ENCODE results near the gene ZNF710. TPM values are rescaled to one million over a fixed set of nuclear protein-coding genes. Genes with fewer than 3 reads are reported as not detected.

ZNF710 gene
- total RNA-seq, 1 donor from 2014 or later = 45.5 TPM

DNA sequence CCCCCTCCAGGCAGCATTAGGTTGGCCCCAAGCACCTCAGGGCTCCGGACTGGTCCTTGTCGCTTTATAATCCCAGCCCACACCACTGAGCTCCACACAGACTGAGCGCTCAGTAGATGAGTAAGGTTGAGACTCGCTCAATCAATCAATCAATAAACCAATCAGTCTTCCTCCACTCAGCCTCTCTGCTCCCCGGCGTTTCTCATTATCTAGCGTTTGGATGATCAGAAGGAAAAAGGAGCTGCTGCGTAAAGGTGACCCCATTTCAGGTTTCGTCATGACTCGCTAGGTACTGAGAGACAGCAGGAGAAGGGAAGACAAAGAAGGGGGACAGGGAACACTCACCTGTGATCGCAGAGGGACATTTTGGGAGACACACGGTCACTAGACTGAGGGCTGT, 41.2 kb downstream of the ZNF710 start:
- peaks cover 7% of the 10 kb centered on the region for H3K36me3 Mint-ChIP-seq (ENCODE audit: low read depth)
- peaks cover 72% of the 10 kb centered on the region for H3K4me1 Mint-ChIP-seq
- TF ChIP-seq, protein P1, sequence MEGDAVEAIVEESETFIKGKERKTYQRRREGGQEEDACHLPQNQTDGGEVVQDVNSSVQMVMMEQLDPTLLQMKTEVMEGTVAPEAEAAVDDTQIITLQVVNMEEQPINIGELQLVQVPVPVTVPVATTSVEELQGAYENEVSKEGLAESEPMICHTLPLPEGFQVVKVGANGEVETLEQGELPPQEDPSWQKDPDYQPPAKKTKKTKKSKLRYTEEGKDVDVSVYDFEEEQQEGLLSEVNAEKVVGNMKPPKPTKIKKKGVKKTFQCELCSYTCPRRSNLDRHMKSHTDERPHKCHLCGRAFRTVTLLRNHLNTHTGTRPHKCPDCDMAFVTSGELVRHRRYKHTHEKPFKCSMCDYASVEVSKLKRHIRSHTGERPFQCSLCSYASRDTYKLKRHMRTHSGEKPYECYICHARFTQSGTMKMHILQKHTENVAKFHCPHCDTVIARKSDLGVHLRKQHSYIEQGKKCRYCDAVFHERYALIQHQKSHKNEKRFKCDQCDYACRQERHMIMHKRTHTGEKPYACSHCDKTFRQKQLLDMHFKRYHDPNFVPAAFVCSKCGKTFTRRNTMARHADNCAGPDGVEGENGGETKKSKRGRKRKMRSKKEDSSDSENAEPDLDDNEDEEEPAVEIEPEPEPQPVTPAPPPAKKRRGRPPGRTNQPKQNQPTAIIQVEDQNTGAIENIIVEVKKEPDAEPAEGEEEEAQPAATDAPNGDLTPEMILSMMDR (IDR thresholded peaks at IDR 0.05) = no peak
- DNase-seq (no peak), ATAC-seq (ENCODE audit: low read depth) (no peak)
- intact Hi-C loops (cut with micrococcal nuclease) = no loop called here
- ChIA-PET CTCF (no interaction called here), POLR2A (interaction anchor here (0.6 to 1.2 kb wide), 4 partner anchors 8 to 32 kb away, joined by 3 to 7 read pairs (median 6); no protein-coding TSS in a partner anchor)
- H3K4me3 Mint-ChIP-seq = no peak overlapping the region
- H3K27ac Mint-ChIP-seq = no peak overlapping the region
- H3K9me3 Mint-ChIP-seq = no peaks in the 10 kb centered on the region
- no peaks in the 10 kb centered on the region for H3K27me3 Mint-ChIP-seq

DNA sequence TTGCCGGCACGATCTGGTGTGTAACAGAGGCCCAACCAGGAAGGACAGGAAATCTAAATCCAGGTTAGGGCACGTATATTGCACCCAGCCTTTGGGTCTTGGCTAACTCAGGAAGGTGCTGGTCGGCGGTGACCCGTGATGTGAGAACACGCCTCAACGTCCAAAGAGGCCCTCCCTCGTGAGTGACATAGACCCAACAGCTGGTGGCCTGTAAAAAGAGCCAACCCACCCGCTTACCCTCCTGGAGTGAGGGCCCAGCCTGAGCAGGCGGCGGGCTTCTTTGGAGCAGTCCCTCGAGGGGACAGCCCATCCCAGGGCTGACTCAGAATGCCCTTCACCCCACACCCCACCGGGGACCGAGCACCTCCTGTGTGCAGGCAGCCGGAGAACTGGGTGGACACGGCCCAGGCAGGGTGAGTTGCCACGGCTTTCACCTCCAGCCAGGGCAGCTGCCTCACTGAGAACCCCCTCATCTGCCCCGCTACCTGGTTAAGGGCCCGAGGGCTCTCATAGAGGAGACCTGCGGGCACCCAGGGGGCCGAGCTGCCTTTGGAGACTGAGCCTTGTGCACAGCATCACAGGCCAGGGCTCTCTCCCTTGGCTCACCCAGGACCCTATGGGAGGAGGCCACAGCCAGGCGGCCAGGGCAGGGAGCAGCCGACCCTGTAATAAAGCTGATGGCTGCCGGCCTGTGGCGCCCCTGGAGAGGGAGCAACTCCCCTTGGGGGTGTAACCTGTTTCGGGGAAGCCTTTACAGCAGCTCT, 41.8 kb downstream of the ZNF710 start:
- Mint-ChIP-seq H3K36me3 (ENCODE audit: low read depth) (peaks cover 7% of the 10 kb centered on the region), H3K27me3 (no peaks in the 10 kb centered on the region), H3K4me3 (no peak overlapping the region), H3K4me1 (peaks cover 72% of the 10 kb centered on the region), H3K27ac (no peak overlapping the region), H3K9me3 (no peaks in the 10 kb centered on the region)
- ATAC-seq (ENCODE audit: low read depth) (no peak), DNase-seq (no peak)
- TF ChIP-seq, protein P1 (IDR thresholded peaks at IDR 0.05) = no peak
- ChIA-PET POLR2A (interaction anchor here (0.6 kb wide), 1 partner anchor 8 kb away, joined by 7 read pairs; no protein-coding TSS in a partner anchor), CTCF (no interaction called here)
- intact Hi-C loops (cut with micrococcal nuclease) = no loop called here

DNA sequence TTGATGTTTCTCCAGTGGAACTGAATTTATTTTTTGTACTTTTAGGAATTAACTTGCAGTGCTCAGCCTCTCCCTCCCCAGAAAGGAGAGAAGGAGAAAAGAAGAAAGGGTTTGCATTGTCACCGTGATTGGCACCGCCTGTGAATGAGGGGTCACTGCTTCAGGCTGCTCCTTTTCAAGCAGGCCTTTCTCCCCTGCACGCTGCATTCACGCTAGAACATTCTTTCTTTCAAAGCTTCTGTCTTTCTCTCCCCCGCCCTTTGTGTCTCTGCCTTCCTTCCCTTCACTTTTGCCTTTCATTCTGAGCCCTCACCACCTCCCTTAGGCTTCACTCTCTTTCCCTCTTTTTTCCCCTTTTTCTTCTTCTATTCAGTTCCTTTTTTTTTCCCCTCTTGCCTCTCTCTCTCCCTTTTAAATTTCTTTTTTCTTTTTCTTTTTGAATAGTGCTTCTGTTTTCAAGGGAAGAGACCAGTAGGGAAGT, 42.4 kb downstream of the ZNF710 start:
- TF ChIP-seq, protein P1 (IDR thresholded peaks at IDR 0.05) = no peak
- Mint-ChIP-seq H3K4me1 (peaks cover 72% of the 10 kb centered on the region), H3K36me3 (ENCODE audit: low read depth) (peaks cover 7% of the 10 kb centered on the region), H3K27me3 (no peaks in the 10 kb centered on the region), H3K9me3 (no peaks in the 10 kb centered on the region), H3K27ac (peak overlapping the region; percentile 42), H3K4me3 (no peak overlapping the region)
- ATAC-seq (ENCODE audit: low read depth) (no peak), DNase-seq (no peak)
- POLR2A ChIA-PET = no interaction called here
- intact Hi-C loops (cut with micrococcal nuclease) = no loop called here
- CTCF ChIA-PET = no interaction called here

DNA sequence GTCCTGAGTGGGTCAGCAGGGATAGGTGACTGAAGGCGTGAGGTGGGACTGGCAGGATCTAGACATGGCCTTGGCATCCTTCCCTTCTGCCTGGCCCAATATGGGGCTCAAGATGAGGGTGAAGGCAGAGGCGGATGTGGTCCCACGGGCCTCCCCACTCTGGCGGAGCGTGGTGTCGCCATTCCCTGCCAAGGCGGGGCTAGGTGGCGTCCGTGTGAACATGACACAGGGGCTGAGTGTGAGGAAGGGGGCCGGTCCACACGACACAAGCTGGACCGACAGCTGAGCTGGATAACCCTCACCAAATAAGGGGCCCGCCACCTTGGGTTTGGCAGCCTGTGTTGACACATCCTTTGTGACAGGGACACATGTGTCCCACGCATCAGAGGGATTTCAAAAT, 43.1 kb downstream of the ZNF710 start:
- peak overlapping the region; percentile 24 for H3K27ac Mint-ChIP-seq
- H3K4me1 Mint-ChIP-seq = peaks cover 69% of the 10 kb centered on the region

DNA sequence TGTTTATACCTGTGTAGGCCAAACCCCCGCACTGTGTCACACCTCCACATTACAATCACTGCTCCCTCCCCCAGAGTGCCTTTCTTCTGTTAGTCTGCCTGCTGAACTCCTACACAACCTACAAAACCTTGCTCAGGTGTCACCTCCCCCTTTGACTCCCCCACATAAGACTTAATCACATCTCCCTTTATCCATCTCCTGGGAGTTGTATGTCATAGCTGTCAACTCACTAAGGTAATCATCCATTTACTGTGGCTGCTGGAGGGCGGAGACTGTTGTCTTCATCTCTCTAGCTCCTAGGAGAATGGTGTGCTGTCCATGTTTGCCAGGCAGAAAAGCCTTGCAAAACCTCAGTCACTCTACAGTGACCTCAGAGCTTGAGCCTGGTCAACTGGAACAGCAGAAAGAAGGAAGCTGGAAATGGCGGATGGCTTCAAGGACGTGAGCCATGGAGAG, 43.8 kb downstream of the ZNF710 start:
- no peaks in the 10 kb centered on the region for H3K27me3 Mint-ChIP-seq
- POLR2A ChIA-PET = interaction anchor here (1.2 to 6.3 kb wide), 3 partner anchors 12 to 43 kb away, joined by 5 to 98 read pairs (median 26); no protein-coding TSS in a partner anchor
- TF ChIP-seq, protein P1 (IDR thresholded peaks at IDR 0.05) = no peak
- H3K4me1 Mint-ChIP-seq = peaks cover 68% of the 10 kb centered on the region
- DNase-seq = no peak
- intact Hi-C loops (cut with micrococcal nuclease) = no loop called here
- H3K9me3 Mint-ChIP-seq = no peaks in the 10 kb centered on the region
- peak overlapping the region; percentile 92 for H3K27ac Mint-ChIP-seq
- peaks cover 7% of the 10 kb centered on the region for H3K36me3 Mint-ChIP-seq (ENCODE audit: low read depth)
- no peak for ATAC-seq (ENCODE audit: low read depth)
- H3K4me3 Mint-ChIP-seq = no peak overlapping the region
- CTCF ChIA-PET = interaction anchor here (0.6 kb wide), 1 partner anchor 21 kb away, joined by 3 read pairs; no protein-coding TSS in a partner anchor

More for the DNA sequence above, 43.1 kb downstream of the ZNF710 start:
- ChIA-PET CTCF (no interaction called here), POLR2A (no interaction called here)
- Mint-ChIP-seq H3K36me3 (ENCODE audit: low read depth) (peaks cover 7% of the 10 kb centered on the region), H3K9me3 (no peaks in the 10 kb centered on the region), H3K27me3 (no peaks in the 10 kb centered on the region), H3K4me3 (no peak overlapping the region)
- intact Hi-C loops (cut with micrococcal nuclease) = no loop called here
- TF ChIP-seq, protein P1 (IDR thresholded peaks at IDR 0.05) = no peak
- ATAC-seq (ENCODE audit: low read depth) (no peak), DNase-seq (no peak)

Measured in activated B cell treated with CpG ODN at 0.5 μM for 24 hours (primary cell).